ENCODE results near the gene SPSB4. TPM values are rescaled to one million over a fixed set of nuclear protein-coding genes. Genes with fewer than 3 reads are reported as not detected.

SPSB4 gene
- total and polyA plus RNA-seq, 9 donors, result 0.07 to 0.57 (median 0.12) TPM; not detected in 5

DNA sequence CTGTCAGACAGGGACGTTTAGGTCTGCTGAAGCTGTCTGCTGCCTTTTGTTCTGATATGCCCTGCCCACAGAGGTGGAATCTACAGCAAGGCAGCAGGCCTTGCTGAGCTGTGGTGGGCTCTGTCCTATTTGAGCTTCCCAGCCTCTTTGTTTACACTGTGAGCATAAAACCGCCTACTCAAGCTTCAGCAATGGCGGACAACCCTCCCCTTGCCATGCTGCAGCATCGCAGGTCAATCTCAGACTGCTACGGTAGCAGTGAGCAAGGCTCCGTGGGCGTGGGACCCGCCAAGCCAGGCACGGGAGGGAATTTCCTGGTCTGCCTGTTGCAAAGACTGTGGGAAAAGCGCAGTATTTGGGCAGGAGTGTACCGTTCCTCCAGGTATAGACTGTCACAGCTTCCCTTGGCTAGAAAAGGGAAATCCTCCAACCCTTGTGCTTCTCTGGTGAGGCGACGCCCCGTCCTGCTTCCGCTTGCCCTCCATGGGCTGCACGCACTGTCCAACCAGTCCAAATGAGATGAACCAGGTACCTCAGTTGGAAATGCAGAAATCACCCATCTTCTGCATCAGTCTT, 71.4 kb downstream of the SPSB4 start:
- no peaks in the 10 kb centered on the region for H3K9me3 ChIP-seq
- 68 to 88% (median 73%) methylated on average over 10 to 16 of the region's 16 CpGs for WGBS, 3 donors
- DNase-seq, result no peak
- no peaks in the 10 kb centered on the region for H3K4me1 ChIP-seq (ENCODE audit: insufficient read depth)
- TF ChIP-seq, protein P1, sequence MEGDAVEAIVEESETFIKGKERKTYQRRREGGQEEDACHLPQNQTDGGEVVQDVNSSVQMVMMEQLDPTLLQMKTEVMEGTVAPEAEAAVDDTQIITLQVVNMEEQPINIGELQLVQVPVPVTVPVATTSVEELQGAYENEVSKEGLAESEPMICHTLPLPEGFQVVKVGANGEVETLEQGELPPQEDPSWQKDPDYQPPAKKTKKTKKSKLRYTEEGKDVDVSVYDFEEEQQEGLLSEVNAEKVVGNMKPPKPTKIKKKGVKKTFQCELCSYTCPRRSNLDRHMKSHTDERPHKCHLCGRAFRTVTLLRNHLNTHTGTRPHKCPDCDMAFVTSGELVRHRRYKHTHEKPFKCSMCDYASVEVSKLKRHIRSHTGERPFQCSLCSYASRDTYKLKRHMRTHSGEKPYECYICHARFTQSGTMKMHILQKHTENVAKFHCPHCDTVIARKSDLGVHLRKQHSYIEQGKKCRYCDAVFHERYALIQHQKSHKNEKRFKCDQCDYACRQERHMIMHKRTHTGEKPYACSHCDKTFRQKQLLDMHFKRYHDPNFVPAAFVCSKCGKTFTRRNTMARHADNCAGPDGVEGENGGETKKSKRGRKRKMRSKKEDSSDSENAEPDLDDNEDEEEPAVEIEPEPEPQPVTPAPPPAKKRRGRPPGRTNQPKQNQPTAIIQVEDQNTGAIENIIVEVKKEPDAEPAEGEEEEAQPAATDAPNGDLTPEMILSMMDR (IDR thresholded peaks at IDR 0.05), result no peak
- no peak for TF ChIP-seq EP300 (IDR thresholded peaks at IDR 0.05)
- no peak for TF ChIP-seq POLR2A (IDR thresholded peaks at IDR 0.05)
- no peaks in the 10 kb centered on the region for H3K27me3 ChIP-seq
- intact Hi-C loops (cut with DNase I), result no loop called here
- H3K36me3 ChIP-seq, result no peaks in the 10 kb centered on the region
- no peak overlapping the region for H3K4me3 ChIP-seq
- no peak overlapping the region for H3K27ac ChIP-seq

DNA sequence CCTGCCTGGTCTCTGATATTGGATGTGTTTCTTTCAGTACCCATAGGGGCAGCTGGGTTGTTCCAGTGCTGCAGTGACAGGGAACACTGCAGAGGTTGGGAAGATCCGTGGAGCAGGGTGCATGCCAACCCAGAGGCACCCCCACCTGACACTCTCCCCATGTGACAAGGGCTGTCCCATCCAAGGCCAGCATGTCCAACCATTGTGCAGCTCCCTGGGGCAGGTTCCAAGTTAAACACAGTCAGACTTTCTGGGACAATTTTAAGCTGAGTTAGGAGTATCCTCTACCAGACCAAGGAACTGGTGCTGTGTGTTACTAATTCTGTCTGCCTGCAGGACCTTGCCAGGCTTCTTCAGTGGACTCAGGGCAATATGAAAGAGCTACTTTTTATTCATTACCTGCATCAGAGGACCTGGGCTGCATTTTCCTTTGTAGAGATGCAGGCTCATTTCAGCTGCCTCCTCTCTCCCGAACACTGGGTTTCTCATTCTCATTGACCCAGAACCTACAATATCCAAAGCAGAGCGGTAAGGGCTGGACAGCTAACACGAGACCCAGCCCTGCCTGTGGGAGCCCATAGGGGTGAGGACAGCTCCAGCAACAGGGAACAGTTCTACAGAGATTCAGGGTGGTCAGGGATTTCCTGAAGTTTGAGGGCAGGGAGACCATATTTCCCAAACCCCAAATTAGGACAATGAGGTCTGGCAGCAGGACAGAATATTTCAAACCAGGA, 72.7 kb downstream of the SPSB4 start:
- TF ChIP-seq POLR2A (IDR thresholded peaks at IDR 0.05) (no peak), EP300 (IDR thresholded peaks at IDR 0.05) (no peak)
- TF ChIP-seq, protein P1 (IDR thresholded peaks at IDR 0.05), result no peak
- H3K9me3 ChIP-seq, result no peaks in the 10 kb centered on the region
- H3K36me3 ChIP-seq, result no peaks in the 10 kb centered on the region
- H3K4me3 ChIP-seq, result no peak overlapping the region
- no peak overlapping the region for H3K27ac ChIP-seq
- no peaks in the 10 kb centered on the region for H3K27me3 ChIP-seq
- no peak for DNase-seq
- 74 to 77% (median 77%) methylated on average over 4 of the region's 4 CpGs for WGBS, 3 donors
- no peaks in the 10 kb centered on the region for H3K4me1 ChIP-seq (ENCODE audit: insufficient read depth)
- intact Hi-C loops (cut with DNase I), result no loop called here

DNA sequence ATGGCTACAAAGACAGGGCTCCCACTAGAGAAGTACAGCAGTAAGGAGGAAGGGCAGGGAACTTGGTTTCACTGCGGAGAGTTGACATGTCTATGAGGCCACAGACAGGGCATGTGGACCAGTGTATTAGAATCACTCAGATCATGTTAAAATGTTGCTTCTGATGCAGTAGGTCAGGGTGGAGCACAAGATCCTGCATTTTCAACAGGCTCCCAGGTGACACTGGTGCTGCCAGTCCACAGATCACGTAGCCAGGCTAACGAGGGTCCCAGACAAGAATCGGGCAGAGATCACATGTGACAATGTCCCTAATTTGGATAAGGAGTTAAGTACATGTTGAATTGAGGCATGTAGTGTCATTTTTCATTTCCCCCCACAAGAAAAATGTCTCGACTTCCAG, 73.6 kb downstream of the SPSB4 start:
- WGBS, 3 donors, result 83 to 90% (median 87%) methylated on average over 5 of the region's 5 CpGs
- Histone ChIP-seq H3K4me1 (ENCODE audit: insufficient read depth) (no peaks in the 10 kb centered on the region), H3K27me3 (no peaks in the 10 kb centered on the region), H3K27ac (no peak overlapping the region), H3K4me3 (no peak overlapping the region), H3K9me3 (no peaks in the 10 kb centered on the region), H3K36me3 (no peaks in the 10 kb centered on the region)
- DNase-seq, result no peak
- intact Hi-C loops (cut with DNase I), result no loop called here
- TF ChIP-seq EP300 (IDR thresholded peaks at IDR 0.05) (no peak), POLR2A (IDR thresholded peaks at IDR 0.05) (no peak)
- TF ChIP-seq, protein P1 (IDR thresholded peaks at IDR 0.05), result no peak

DNA sequence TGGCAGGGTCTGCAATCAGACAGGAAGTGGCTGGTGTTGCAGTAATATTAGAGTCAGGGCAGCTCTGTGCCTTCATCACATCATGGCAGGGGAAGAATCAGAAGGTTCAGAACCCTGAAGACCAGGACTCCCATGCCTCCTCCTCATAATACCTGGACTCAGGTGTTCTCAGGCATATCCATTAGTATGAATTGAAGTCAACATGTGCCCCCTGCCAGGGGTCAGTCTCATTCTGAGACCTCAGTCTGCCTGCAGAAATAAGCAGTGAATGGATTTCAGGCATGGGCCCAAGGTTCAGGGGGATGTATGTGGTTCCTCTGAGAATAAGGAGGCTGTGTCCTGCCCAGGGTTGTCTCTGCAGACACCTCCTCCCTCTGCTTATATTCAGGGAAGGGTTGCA, 74.2 kb downstream of the SPSB4 start:
- no peaks in the 10 kb centered on the region for H3K4me1 ChIP-seq (ENCODE audit: insufficient read depth)
- no peak for DNase-seq
- H3K27me3 ChIP-seq, result no peaks in the 10 kb centered on the region
- H3K36me3 ChIP-seq, result no peaks in the 10 kb centered on the region
- no peak overlapping the region for H3K27ac ChIP-seq
- no peaks in the 10 kb centered on the region for H3K9me3 ChIP-seq
- no peak overlapping the region for H3K4me3 ChIP-seq
- intact Hi-C loops (cut with DNase I), result no loop called here
- TF ChIP-seq, protein P1 (IDR thresholded peaks at IDR 0.05), result no peak
- TF ChIP-seq POLR2A (IDR thresholded peaks at IDR 0.05), result no peak
- no peak for TF ChIP-seq EP300 (IDR thresholded peaks at IDR 0.05)

Data from ovary (tissue), 9 donors.